Activated CD4-positive, alpha-beta T cell treated with anti-CD3 and anti-CD28 coated beads for 48 hours (primary cell): ENCODE data around the gene FHIT.

ENCODE experiments used
- DNase-seq: peaks from one replicate; pipeline ENCODE4 v3.0.0-alpha.2; 2020

The FHIT gene

GRCh38 chr3:61251174-61251972 lies at the start of gene FHIT:
TSS of gene FHIT (minus strand) at chr3:61251452.
- DNase-seq, result peak; percentile 95

- DNase-seq, result no peak
These were observed 49.5 kb upstream of the FHIT start for GRCh38 chr3:61300786-61301185.

GRCh38 chr3:61300006-61300380 lies 48.7 kb upstream of the FHIT start:
- no peak for DNase-seq

GRCh38 chr3:61299343-61300005 lies 48.2 kb upstream of the FHIT start:
- no peak for DNase-seq

GRCh38 chr3:61297821-61298220 lies 46.6 kb upstream of the FHIT start:
- no peak for DNase-seq

- DNase-seq, result no peak
These were observed 37.2 kb upstream of the FHIT start for GRCh38 chr3:61288446-61288845.

- DNase-seq, result no peak
These were observed 32.6 kb upstream of the FHIT start for GRCh38 chr3:61283876-61284275.

GRCh38 chr3:61278713-61279112 lies 27.5 kb upstream of the FHIT start:
- DNase-seq, result no peak

- no peak for DNase-seq
These were observed 26.2 kb upstream of the FHIT start for GRCh38 chr3:61277411-61277810.

- DNase-seq, result no peak
These were observed 18.2 kb upstream of the FHIT start for GRCh38 chr3:61269435-61269834.

- no peak for DNase-seq
These were observed 17.4 kb upstream of the FHIT start for GRCh38 chr3:61268644-61269043.

- DNase-seq, result no peak
These were observed 13.0 kb upstream of the FHIT start for GRCh38 chr3:61264281-61264680.

GRCh38 chr3:61257148-61257547 lies 5.9 kb upstream of the FHIT start:
- DNase-seq, result no peak

- no peak for DNase-seq
These were observed 2.5 kb upstream of the FHIT start for GRCh38 chr3:61253756-61254155.

GRCh38 chr3:61252836-61253235 lies 1.6 kb upstream of the FHIT start:
- no peak for DNase-seq

GRCh38 chr3:61250784-61251173 lies 473 bp downstream of the FHIT start:
- DNase-seq, result peak; percentile 42

GRCh38 chr3:61248496-61248895 lies 2.8 kb downstream of the FHIT start:
- no peak for DNase-seq

GRCh38 chr3:61247191-61247590 lies 4.1 kb downstream of the FHIT start:
- DNase-seq, result no peak

- DNase-seq, result no peak
These were observed 11.4 kb downstream of the FHIT start for GRCh38 chr3:61239871-61240270.

GRCh38 chr3:61237858-61238257 lies 13.4 kb downstream of the FHIT start:
- no peak for DNase-seq

- DNase-seq, result no peak
These were observed 14.7 kb downstream of the FHIT start for GRCh38 chr3:61236556-61236955.

- DNase-seq, result no peak
These were observed 17.5 kb downstream of the FHIT start for GRCh38 chr3:61233746-61234145.

- DNase-seq, result no peak
These were observed 19.6 kb downstream of the FHIT start for GRCh38 chr3:61231693-61232092.

- no peak for DNase-seq
These were observed 23.5 kb downstream of the FHIT start for GRCh38 chr3:61227799-61228198.
